Chondrocyte (in vitro differentiated cells): ENCODE data around the gene TEX261. TPM values are rescaled to one million over a fixed set of nuclear protein-coding genes. Genes with fewer than 3 reads are reported as not detected.
A peak's percentile ranks its signal among the peaks of the same experiment; 100 is the strongest.

Experiments
- DNase-seq: peaks from one replicate; pipeline ENCODE4 v3.0.0; 2021; ENCODE audit warnings: mixed read lengths, low spot score
- H3K27ac Mint-ChIP-seq: one replicate; pipeline ENCODE4 v1.8.0; 2021; ENCODE audit warnings: mild to moderate bottlenecking, moderate library complexity, mixed read lengths; ENCODE audit not compliant: unreplicated experiment
- H3K27me3 Mint-ChIP-seq: 2 replicates; pipeline ENCODE4 v1.8.0; 2021; ENCODE audit warnings: low read depth, mixed read lengths
- H3K36me3 Mint-ChIP-seq: 2 replicates; pipeline ENCODE4 v1.8.0; 2021; ENCODE audit warnings: low read depth, mixed read lengths
- H3K4me1 Mint-ChIP-seq: 2 replicates; pipeline ENCODE4 v1.8.0; 2021; ENCODE audit warnings: low read depth, mild to moderate bottlenecking, mixed read lengths
- H3K4me3 Mint-ChIP-seq: one replicate; pipeline ENCODE4 v1.8.0; 2021; ENCODE audit warnings: mild to moderate bottlenecking, moderate library complexity, mixed read lengths; ENCODE audit not compliant: unreplicated experiment
- H3K9me3 Mint-ChIP-seq: 2 replicates; pipeline ENCODE4 v1.8.0; 2021; ENCODE audit warnings: low read depth, mixed read lengths
- total RNA-seq: library from RNA; stranded (reverse); gene quantifications from 3 replicates; pipeline ENCODE4 v1.2.1, GENCODE V29; 2021
- TF ChIP-seq, protein P1 (sequence below): fragments of 200-600 bp; sonication (generic); IDR thresholded peaks from 2 replicates; pipeline ENCODE4 v1.5.0; 2021; ENCODE audit warnings: antibody characterized with exemption, mild to moderate bottlenecking, moderate library complexity

The TEX261 gene
- total RNA-seq, 1 donor from 2014 or later, result 54.1 TPM

GRCh38 chr2:70985283-70985688, 9.4 kb downstream of the TEX261 start:
- Mint-ChIP-seq H3K4me3 (no peak overlapping the region), H3K4me1 (no peaks in the 10 kb centered on the region), H3K9me3 (no peaks in the 10 kb centered on the region), H3K36me3 (peaks cover 21% of the 10 kb centered on the region), H3K27me3 (no peaks in the 10 kb centered on the region), H3K27ac (no peak overlapping the region)
- no peak for DNase-seq
- TF ChIP-seq, protein P1, sequence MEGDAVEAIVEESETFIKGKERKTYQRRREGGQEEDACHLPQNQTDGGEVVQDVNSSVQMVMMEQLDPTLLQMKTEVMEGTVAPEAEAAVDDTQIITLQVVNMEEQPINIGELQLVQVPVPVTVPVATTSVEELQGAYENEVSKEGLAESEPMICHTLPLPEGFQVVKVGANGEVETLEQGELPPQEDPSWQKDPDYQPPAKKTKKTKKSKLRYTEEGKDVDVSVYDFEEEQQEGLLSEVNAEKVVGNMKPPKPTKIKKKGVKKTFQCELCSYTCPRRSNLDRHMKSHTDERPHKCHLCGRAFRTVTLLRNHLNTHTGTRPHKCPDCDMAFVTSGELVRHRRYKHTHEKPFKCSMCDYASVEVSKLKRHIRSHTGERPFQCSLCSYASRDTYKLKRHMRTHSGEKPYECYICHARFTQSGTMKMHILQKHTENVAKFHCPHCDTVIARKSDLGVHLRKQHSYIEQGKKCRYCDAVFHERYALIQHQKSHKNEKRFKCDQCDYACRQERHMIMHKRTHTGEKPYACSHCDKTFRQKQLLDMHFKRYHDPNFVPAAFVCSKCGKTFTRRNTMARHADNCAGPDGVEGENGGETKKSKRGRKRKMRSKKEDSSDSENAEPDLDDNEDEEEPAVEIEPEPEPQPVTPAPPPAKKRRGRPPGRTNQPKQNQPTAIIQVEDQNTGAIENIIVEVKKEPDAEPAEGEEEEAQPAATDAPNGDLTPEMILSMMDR, result no peak

GRCh38 chr2:70984576-70985282, 9.9 kb downstream of the TEX261 start:
- H3K9me3 Mint-ChIP-seq, result no peaks in the 10 kb centered on the region
- H3K4me1 Mint-ChIP-seq, result no peaks in the 10 kb centered on the region
- TF ChIP-seq, protein P1, result peak; percentile 80
- H3K4me3 Mint-ChIP-seq, result no peak overlapping the region
- no peak overlapping the region for H3K27ac Mint-ChIP-seq
- no peaks in the 10 kb centered on the region for H3K27me3 Mint-ChIP-seq
- H3K36me3 Mint-ChIP-seq, result peaks cover 21% of the 10 kb centered on the region
- no peak for DNase-seq

DNA sequence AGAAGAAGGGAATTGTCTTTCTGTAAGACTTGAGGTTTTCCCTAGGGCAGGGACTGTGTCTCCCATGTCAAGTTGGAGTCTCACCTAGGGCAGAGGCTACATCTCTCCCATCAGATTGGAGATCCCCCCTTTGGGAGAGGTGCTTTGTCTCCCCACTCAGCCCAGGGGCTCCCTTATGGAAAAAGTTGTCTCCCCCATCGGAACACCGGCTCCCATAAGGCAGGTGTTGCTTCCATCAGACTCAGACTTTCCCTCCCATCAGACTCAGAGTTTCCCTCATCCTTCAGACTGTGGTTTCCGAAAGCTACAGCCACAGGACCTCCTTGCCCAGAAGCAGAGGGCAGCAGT, 10.5 kb downstream of the TEX261 start:
- TF ChIP-seq, protein P1, result no peak
- Mint-ChIP-seq H3K27ac (no peak overlapping the region), H3K4me3 (no peak overlapping the region), H3K4me1 (no peaks in the 10 kb centered on the region), H3K36me3 (peaks cover 21% of the 10 kb centered on the region), H3K9me3 (no peaks in the 10 kb centered on the region), H3K27me3 (no peaks in the 10 kb centered on the region)
- DNase-seq, result no peak

- no peak for DNase-seq
- H3K36me3 Mint-ChIP-seq, result peaks cover 17% of the 10 kb centered on the region
Measured at GRCh38 chr2:70983506-70984227, 11.0 kb downstream of the TEX261 start.

DNA sequence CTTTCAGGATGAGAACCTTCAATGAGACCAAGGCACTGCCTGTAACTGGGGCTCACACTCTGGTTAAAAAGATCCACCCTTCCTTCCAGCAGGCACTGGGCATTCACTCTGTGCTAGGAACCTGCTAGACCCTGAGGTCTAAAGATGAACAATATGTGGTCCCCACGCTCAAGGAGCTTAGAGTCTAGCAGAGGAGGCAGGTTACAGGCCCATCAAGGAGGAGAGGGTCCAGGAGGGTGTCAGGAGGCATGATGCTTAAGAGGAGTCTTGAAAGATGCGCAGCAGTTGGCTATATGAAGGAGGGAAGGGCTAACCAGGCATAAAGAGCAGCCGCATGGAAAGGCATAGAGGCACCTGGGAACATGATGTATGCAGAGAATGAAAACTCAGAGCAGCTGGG, 11.7 kb downstream of the TEX261 start:
- Mint-ChIP-seq H3K36me3 (peaks cover 14% of the 10 kb centered on the region), H3K4me3 (no peak overlapping the region), H3K4me1 (peaks cover 4% of the 10 kb centered on the region), H3K27ac (no peak overlapping the region), H3K9me3 (no peaks in the 10 kb centered on the region), H3K27me3 (no peaks in the 10 kb centered on the region)
- peak; percentile 26 for DNase-seq
- TF ChIP-seq, protein P1, result no peak

More at GRCh38 chr2:70983506-70984227, 11.0 kb downstream of the TEX261 start:
- Mint-ChIP-seq H3K27me3 (no peaks in the 10 kb centered on the region), H3K27ac (no peak overlapping the region), H3K4me3 (no peak overlapping the region), H3K9me3 (no peaks in the 10 kb centered on the region), H3K4me1 (no peaks in the 10 kb centered on the region)
- TF ChIP-seq, protein P1, result no peak
